WTC11 (cell line): ENCODE measurements around the gene PODXL.

Experiments used
- CBFB ChIP-seq: sonication (generic); formaldehyde crosslinking; IDR thresholded peaks from 2 replicates; pipeline ENCODE4 v1.8.1; 2022; ENCODE audit warnings: mild to moderate bottlenecking, low read depth, missing genetic modification reagents
- CREB1 ChIP-seq: sonication (generic); formaldehyde crosslinking; IDR thresholded peaks from 2 replicates; pipeline ENCODE4 v1.8.0; 2023; ENCODE audit warnings: mild to moderate bottlenecking, missing genetic modification reagents
- CTCF ChIP-seq: fragments of 200-600 bp; IDR thresholded peaks from 2 replicates; pipeline ENCODE4 v1.8.0; 2022; ENCODE audit warnings: antibody characterized with exemption
- ELF4 ChIP-seq: sonication (generic); formaldehyde crosslinking; IDR thresholded peaks from 2 replicates; pipeline ENCODE4 v1.8.1; 2022; ENCODE audit warnings: low read depth, mild to moderate bottlenecking, moderate library complexity, missing genetic modification reagents
- NR1H2 ChIP-seq: sonication (generic); formaldehyde crosslinking; IDR thresholded peaks from 2 replicates; pipeline ENCODE4 v1.9.0; 2021; ENCODE audit warnings: mild to moderate bottlenecking, moderate library complexity, missing genetic modification reagents
- SP1 ChIP-seq: sonication (generic); formaldehyde crosslinking; conservative IDR thresholded peaks from 2 replicates; pipeline ENCODE4 v1.8.1; 2022; ENCODE audit warnings: missing genetic modification reagents
- STAT6 ChIP-seq: sonication (generic); formaldehyde crosslinking; conservative IDR thresholded peaks from 2 replicates; pipeline ENCODE4 v1.8.1; 2023; ENCODE audit warnings: mild to moderate bottlenecking, low read depth, missing genetic modification reagents, moderate library complexity
- USF1 ChIP-seq: sonication (generic); formaldehyde crosslinking; IDR thresholded peaks from 2 replicates; pipeline ENCODE4 v1.8.0; 2022; ENCODE audit warnings: mild to moderate bottlenecking, missing genetic modification reagents
- ZNF396 ChIP-seq: fragments of 250-450 bp; sonication (Bioruptor Pico); IDR thresholded peaks from 2 replicates; pipeline ENCODE4 v1.8.0; 2021; ENCODE audit warnings: mild to moderate bottlenecking, moderate library complexity, borderline replicate concordance

GRCh38 chr7:131476740-131477139 lies 79.7 kb downstream of the PODXL start:
- TF ChIP-seq ELF4 (CRISPR knock-in tag) (no peak), CBFB (CRISPR knock-in tag) (no peak), CTCF (no peak), NR1H2 (no peak), ZNF396 (no peak), STAT6 (CRISPR knock-in tag) (no peak), SP1 (no peak), USF1 (CRISPR knock-in tag) (no peak), CREB1 (no peak)
